HG02610 (cell line): ENCODE measurements around the gene RAMAC.
"Not testable (repeated sequence)": the region's sequence is repeated elsewhere in the genome, so short reads cannot be mapped to it uniquely, and the experiment has no call there.

Experiments
- ATAC-seq: cut with Tn5 transposase; IDR thresholded peaks from one replicate; pipeline ENCODE4 v1.9.1; 2021; ENCODE audit warnings: mild to moderate bottlenecking, moderate library complexity; ENCODE audit not compliant: unreplicated experiment

The RAMAC gene

GRCh38 chr15:82966671-82967071, 19.3 kb upstream of the RAMAC start:
- peak; percentile 94 for ATAC-seq

GRCh38 chr15:82968066-82968465, 17.9 kb upstream of the RAMAC start:
- no peak for ATAC-seq

DNA sequence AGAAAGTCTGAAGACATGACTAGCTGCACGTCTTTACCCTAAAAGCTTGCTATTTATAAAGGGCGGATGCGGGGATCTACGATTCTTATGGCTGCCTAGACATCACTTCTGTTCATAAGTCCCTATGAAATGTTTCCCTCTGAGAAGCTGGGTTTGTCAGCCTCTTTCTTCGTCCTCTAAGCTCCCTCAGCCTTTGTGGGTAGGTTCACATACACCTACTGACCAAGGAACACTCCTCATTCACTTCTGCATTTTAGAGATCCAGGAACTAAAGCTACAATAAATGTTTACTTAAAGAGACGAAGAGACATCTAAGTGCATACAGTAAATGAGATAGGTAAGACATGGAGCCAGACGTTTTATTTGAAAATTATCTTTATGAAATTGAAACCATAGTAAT, 16.7 kb upstream of the RAMAC start:
- no peak for ATAC-seq

GRCh38 chr15:82970078-82970686, 15.8 kb upstream of the RAMAC start:
- no peak for ATAC-seq

- ATAC-seq: no peak
Observed at GRCh38 chr15:82970696-82971095, 15.3 kb upstream of the RAMAC start.

GRCh38 chr15:82971218-82971984, 14.6 kb upstream of the RAMAC start:
- ATAC-seq: no peak

- ATAC-seq: no peak
Observed at GRCh38 chr15:82972990-82973389, 13.0 kb upstream of the RAMAC start.

DNA sequence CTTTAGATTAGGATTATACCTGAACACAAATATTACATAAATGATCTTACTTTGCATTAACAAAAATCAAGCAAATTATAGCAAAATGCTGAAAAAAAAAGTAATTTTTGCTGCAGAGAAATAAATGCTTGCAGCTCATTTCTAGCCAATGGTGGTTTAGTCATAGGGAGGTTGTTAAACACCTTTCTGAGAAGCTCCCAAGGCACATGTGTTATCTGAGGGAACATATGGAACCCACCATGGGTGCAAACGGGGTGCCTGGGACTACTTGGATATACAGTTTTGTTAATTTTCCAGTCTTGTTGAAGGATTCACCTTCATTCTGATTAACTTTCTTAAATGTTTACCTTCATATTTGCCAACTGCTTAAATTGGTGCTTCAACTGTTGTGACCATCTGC, 8.9 kb upstream of the RAMAC start:
- no peak for ATAC-seq

- ATAC-seq: no peak
Observed at GRCh38 chr15:82978438-82978837, 7.6 kb upstream of the RAMAC start.

DNA sequence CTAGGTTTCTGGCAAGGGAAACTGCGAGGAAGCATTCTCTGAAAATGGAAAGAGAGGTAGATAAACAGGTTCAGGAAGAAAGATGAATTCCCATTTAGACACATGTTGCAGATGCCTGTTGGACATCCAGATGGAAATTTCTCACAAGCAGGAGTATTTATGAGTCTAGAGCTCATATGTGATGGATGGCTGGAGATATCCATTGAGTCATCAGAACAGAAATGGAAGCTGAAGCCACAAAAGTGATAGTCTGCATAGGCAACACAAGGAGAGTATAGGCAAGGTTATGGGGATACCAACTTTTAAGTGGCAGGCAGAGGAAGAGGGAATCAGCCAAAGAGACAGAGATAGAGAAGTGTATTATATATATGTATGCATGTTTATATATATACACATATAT, 6.3 kb upstream of the RAMAC start:
- ATAC-seq: no peak

- ATAC-seq: no peak
Observed at GRCh38 chr15:82980981-82981380, 5.0 kb upstream of the RAMAC start.

- peak; percentile 23 for ATAC-seq
Observed at GRCh38 chr15:82986442-82986780, 401 bp downstream of the RAMAC start.

GRCh38 chr15:82992436-82992998, 6.5 kb downstream of the RAMAC start:
- no peak for ATAC-seq

DNA sequence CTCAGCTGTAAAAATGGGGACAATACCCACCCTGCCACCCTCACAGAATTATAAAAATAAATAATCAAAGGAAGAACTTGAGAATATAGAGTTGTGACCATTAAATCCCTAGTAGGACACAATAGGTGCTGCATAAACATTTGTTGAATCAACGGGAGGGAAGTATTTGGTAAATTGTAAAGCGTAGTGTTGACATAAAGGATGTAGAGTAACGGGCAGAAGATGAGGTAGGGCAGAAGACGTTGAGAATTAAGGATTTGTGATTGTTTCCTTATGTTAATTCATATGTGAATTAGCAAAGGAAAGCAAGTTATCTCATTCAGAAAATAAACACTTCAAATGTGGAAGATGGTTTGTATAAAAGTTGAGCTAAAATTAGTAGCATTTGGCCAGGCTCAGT, 7.1 kb downstream of the RAMAC start:
- ATAC-seq: no peak

- ATAC-seq: no peak
Observed at GRCh38 chr15:82995076-82995475, 9.1 kb downstream of the RAMAC start.

GRCh38 chr15:82995938-82996337, 9.9 kb downstream of the RAMAC start:
- ATAC-seq: no peak

DNA sequence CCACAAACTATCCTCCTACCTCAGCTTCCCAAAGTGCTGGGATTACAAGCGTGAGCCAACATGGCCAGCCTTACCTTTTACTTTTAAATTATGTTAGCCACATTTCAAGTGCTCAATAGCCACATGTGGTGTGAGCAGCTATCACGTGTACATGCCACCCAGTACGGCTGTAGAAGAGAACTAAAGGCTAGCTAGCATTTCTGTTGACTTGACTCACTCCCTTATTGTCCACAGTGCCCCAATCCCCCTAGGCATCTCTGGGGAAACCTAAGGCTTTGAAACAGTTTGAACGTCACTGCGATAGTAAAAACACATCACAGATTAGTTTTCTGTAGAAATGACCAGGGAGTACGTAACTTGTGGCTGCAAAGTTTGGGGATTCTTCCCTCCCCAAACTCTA, 13.4 kb downstream of the RAMAC start:
- ATAC-seq: no peak

DNA sequence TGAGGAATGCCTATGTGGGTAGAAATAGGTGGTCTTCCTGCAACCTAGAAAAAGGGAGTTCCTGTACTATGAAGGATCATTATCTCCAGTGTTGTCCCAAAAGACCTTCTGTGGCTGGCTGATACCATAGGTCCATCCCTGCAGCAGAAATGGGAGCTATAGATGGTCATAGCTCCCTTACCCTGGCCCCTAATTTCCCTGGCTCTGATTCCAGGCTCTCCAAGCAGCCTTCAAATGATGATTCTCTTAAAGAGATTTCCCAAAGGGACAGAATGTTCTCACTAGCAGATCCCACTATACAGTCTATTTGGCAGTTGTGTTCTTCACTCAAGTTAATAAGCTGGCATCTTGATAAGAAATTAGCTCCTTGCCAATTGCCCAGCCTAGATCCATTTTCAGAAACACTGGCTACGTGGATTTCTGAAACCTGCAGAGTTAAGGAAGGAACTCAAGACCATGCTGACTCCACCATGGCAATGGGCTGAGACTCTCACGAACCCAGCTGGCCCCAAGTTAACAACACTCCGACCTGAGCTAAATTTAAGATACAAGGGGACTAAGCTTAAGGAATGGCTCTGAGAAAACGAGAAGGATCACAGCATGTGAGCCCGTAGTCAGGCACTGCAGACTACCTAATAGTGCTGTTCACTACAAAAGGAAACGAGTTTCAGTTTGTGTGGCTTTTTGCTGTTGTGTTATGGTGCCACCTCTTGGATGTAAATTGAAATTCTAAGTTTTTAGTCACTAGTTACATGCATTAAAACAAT, 14.1 kb downstream of the RAMAC start:
- ATAC-seq: peak; percentile 59

DNA sequence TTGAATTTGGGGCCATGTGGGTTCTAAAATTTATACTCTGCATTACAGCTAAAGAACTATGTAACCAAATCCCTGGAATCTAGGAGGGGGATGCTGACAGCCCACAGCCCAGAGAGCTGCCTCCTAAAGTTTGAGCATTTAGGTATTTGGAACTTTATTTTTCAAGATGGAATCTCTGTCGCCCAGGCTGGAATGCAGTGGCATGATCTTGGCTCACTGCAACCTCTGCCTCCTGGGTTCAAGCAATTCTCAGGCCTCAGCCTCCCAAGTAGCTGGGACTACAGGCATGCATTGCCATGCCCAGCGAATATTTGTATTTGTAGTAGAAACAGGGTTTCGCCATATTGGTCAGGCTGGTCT, 14.6 kb downstream of the RAMAC start:
- ATAC-seq: not testable (repeated sequence)

GRCh38 chr15:83010709-83011270, 24.8 kb downstream of the RAMAC start:
- ATAC-seq: peak; percentile 58

GRCh38 chr15:83011271-83012075, 25.5 kb downstream of the RAMAC start, which contains the start of gene C15orf40:
Gene C15orf40, minus strand, starts transcription at chr15:83011639. Its CDS starts 32 bp downstream, at chr15:83011607.
- ATAC-seq: peak; percentile 85
